Endothelial cell (in vitro differentiated cells): Measurements from ENCODE around the gene INIP. TPM values are rescaled to one million over a fixed set of nuclear protein-coding genes. Genes with fewer than 3 reads are reported as not detected.

Source experiments
- DNase-seq: peaks from one replicate; pipeline ENCODE4 v3.0.0; 2021; ENCODE audit warnings: low spot score
- H3K27ac Mint-ChIP-seq: one replicate; pipeline ENCODE4 v1.8.0; 2021; ENCODE audit warnings: mixed read lengths, inconsistent platforms; ENCODE audit not compliant: unreplicated experiment
- H3K27me3 Mint-ChIP-seq: one replicate; pipeline ENCODE4 v1.8.0; 2021; ENCODE audit warnings: mild to moderate bottlenecking, moderate library complexity, mixed read lengths, inconsistent platforms; ENCODE audit not compliant: unreplicated experiment
- H3K36me3 Mint-ChIP-seq: one replicate; pipeline ENCODE4 v1.8.0; 2021; ENCODE audit warnings: mild to moderate bottlenecking, low read depth, mixed read lengths, inconsistent platforms; ENCODE audit not compliant: unreplicated experiment
- H3K4me1 Mint-ChIP-seq: one replicate; pipeline ENCODE4 v1.8.0; 2021; ENCODE audit warnings: mild to moderate bottlenecking, mixed read lengths, inconsistent platforms; ENCODE audit not compliant: unreplicated experiment
- H3K4me3 Mint-ChIP-seq: one replicate; pipeline ENCODE4 v1.8.0; 2021; ENCODE audit warnings: mild to moderate bottlenecking, mixed read lengths, inconsistent platforms; ENCODE audit not compliant: unreplicated experiment
- H3K9me3 Mint-ChIP-seq: one replicate; pipeline ENCODE4 v1.8.0; 2021; ENCODE audit warnings: mixed read lengths, inconsistent platforms; ENCODE audit not compliant: unreplicated experiment
- total RNA-seq: library from RNA; stranded (reverse); fragmentation: NEBNext Ultra II Directional; extraction: Animal tissue kit (Norgen Biotek cat#: 25700); gene quantifications from one replicate; pipeline ENCODE4 v1.2.1, GENCODE V29; 2021; ENCODE audit not compliant: unreplicated experiment
- TF ChIP-seq, protein P1 (sequence below): fragments of 200-600 bp; sonication (generic); IDR thresholded peaks from one replicate; pipeline ENCODE4 v1.5.0; 2021; ENCODE audit warnings: antibody characterized with exemption; ENCODE audit not compliant: unreplicated experiment

The INIP gene
- total RNA-seq, 1 donor from 2014 or later, result 20.8 TPM

DNA sequence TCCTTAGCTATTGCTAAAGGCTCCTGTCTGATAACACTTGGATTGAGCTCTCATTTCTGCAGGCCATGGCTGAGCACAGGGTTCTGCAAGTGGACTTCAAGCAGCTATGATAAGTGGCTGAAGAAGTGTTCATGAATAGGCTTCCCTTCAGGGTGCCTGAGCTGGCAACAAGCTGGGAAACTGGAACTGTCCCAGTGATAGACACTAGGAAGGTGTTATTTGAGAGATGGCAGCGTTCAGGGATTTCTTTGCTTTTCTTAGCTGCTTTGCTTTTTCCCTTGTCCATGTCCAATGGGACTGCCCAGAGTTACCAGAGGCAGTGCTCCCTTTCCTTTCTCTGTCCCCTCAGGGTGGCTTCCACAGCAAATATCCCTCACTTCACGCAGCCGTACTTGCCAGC is 75.8 kb downstream of the INIP start:
- Mint-ChIP-seq H3K27ac (no peak overlapping the region), H3K36me3 (peaks cover 13% of the 10 kb centered on the region)
- DNase-seq, result no peak

DNA sequence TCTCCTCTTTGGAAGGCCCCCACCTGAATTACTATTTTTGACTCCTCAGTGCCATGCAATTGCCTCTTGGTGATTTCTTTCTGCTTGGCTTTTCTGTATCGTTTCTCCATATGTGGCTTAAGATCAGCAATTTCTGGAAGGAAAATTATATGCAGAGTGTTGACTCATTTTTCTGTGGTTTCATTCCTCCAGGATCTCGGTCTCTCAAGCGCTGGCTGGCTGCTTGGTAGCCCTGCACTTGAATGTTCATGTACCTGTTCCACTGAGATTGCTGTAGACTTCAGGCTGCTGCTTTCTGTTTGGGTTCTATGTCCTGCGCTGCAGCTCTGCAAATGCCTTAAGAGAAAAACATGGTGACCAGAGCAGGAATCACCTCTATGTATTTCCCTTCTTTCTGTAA is 77.6 kb downstream of the INIP start:
- DNase-seq, result no peak
- TF ChIP-seq, protein P1, sequence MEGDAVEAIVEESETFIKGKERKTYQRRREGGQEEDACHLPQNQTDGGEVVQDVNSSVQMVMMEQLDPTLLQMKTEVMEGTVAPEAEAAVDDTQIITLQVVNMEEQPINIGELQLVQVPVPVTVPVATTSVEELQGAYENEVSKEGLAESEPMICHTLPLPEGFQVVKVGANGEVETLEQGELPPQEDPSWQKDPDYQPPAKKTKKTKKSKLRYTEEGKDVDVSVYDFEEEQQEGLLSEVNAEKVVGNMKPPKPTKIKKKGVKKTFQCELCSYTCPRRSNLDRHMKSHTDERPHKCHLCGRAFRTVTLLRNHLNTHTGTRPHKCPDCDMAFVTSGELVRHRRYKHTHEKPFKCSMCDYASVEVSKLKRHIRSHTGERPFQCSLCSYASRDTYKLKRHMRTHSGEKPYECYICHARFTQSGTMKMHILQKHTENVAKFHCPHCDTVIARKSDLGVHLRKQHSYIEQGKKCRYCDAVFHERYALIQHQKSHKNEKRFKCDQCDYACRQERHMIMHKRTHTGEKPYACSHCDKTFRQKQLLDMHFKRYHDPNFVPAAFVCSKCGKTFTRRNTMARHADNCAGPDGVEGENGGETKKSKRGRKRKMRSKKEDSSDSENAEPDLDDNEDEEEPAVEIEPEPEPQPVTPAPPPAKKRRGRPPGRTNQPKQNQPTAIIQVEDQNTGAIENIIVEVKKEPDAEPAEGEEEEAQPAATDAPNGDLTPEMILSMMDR, result no peak
- H3K27ac Mint-ChIP-seq, result no peak overlapping the region
- no peaks in the 10 kb centered on the region for H3K9me3 Mint-ChIP-seq
- H3K4me1 Mint-ChIP-seq, result no peaks in the 10 kb centered on the region
- H3K27me3 Mint-ChIP-seq, result peaks cover 1% of the 10 kb centered on the region
- no peak overlapping the region for H3K4me3 Mint-ChIP-seq
- peaks cover 7% of the 10 kb centered on the region for H3K36me3 Mint-ChIP-seq

More for the DNA sequence above, 75.8 kb downstream of the INIP start:
- Mint-ChIP-seq H3K9me3 (no peaks in the 10 kb centered on the region), H3K4me3 (no peak overlapping the region), H3K4me1 (no peaks in the 10 kb centered on the region), H3K27me3 (peaks cover 1% of the 10 kb centered on the region)
- TF ChIP-seq, protein P1, result no peak

Other genes starting within 250 kb of the INIP start
- 15.1 TPM for gene KIAA1958, start 231.3 kb downstream of the INIP start, total RNA-seq
- gene SNX30, start 32.6 kb upstream of the INIP start, total RNA-seq, result 12.8 TPM
- gene SLC46A2, start 172.8 kb upstream of the INIP start, total RNA-seq, result not detected